Body of pancreas (tissue), 4 donors: ENCODE measurements around the gene GTF2A2. TPM values are rescaled to one million over a fixed set of nuclear protein-coding genes. Genes with fewer than 3 reads are reported as not detected.

ENCODE experiments used
- ATAC-seq: fragments of 150-250 bp; one replicate; pipeline ENCODE4 v1.9.1; 2016
- DNase-seq, 4 donors: peaks; one replicate each; pipeline ENCODE4 v3.0.0-alpha.2; 2019
- H3K27ac ChIP-seq, 4 donors: fragments of 200-600 bp; sonication (generic); 1 replicate in 3 of 4; 2 replicates in 1 of 4; pipeline versions ENCODE4 v1.5.1 to v1.6.1; 2016 to 2019; ENCODE audit warnings: mild to moderate bottlenecking in 1 of 4, mixed read lengths in 1 of 4, moderate library complexity in 1 of 4
- H3K27me3 ChIP-seq, 2 donors: fragments of 200-600 bp; sonication (generic); one replicate each; pipeline ENCODE4 v1.6.0; 2016; ENCODE audit warnings: mild to moderate bottlenecking in 1 of 2
- H3K36me3 ChIP-seq, 2 donors: fragments of 200-600 bp; sonication (generic); replicated peaks in 1 of 2; 2 replicates each; pipeline ENCODE4 v1.5.1; 2016; ENCODE audit warnings: low read depth in 2 of 2; ENCODE audit not compliant: insufficient read depth in 1 of 2
- H3K4me1 ChIP-seq: fragments of 200-600 bp; sonication (generic); one replicate; pipeline ENCODE4 v1.6.0; 2016
- H3K4me3 ChIP-seq, 2 donors: fragments of 200-600 bp; sonication (generic); 1 replicate in 1 of 2; 2 replicates in 1 of 2; pipeline ENCODE4 v1.5.1; 2016 to 2019
- H3K9me3 ChIP-seq, 3 donors: fragments of 200-600 bp; sonication (generic); 1 replicate in 2 of 3; 2 replicates in 1 of 3; pipeline ENCODE4 v1.5.1; 2016
- CTCF ChIP-seq, 7 experiments: fragments of 450-650 bp in 4 of 7; fragments of 200-600 bp in 3 of 7; sonication (generic) in 3 of 7; IDR thresholded peaks; one replicate each; pipeline ENCODE4 v1.5.1; 2016 to 2019; ENCODE audit warnings: antibody characterized with exemption in 7 of 7
- POLR2A ChIP-seq, 3 donors: fragments of 450-650 bp; IDR thresholded peaks; one replicate each; pipeline ENCODE4 v1.6.1; 2016; ENCODE audit warnings: antibody characterized with exemption in 3 of 3, mild to moderate bottlenecking in 2 of 3
- WGBS, 2 donors: methylation state at CpG; one replicate each; pipeline ENCODE4 v1.1.5; 2017; 5-methylcytosine and 5-hydroxymethylcytosine counted together
- intact Hi-C: fragments of 100-400 bp; cut with DNase I; formaldehyde crosslinking; loops from one replicate; pipeline ENCODE4 v1.15.1; 2023
- total RNA-seq, 2 donors: library from RNA; depleted of rRNA; stranded (reverse); fragments of >200 nt; gene quantifications; one replicate each; pipeline ENCODE4 v1.1.0, GENCODE V29; 2016

The GTF2A2 gene
- total RNA-seq, 2 donors from 2014 or later, result 9.1 to 10.2 TPM

- peaks cover 10% of the 10 kb centered on the region for H3K4me1 ChIP-seq
- WGBS, 2 donors, result 78 to 80% methylated on average over 5 of the region's 5 CpGs
- DNase-seq (no peak), ATAC-seq (no peak)
- no peaks in the 10 kb centered on the region for H3K9me3 ChIP-seq
- TF ChIP-seq POLR2A (IDR thresholded peaks at IDR 0.05), result no peak
- no peak for TF ChIP-seq CTCF (IDR thresholded peaks at IDR 0.05)
- H3K36me3 ChIP-seq, result no peaks in the 10 kb centered on the region
- no peak overlapping the region for H3K27ac ChIP-seq
- H3K27me3 ChIP-seq, result no peaks in the 10 kb centered on the region
- intact Hi-C loops, result no loop called here
- H3K4me3 ChIP-seq, result no peak overlapping the region
Observed at GRCh38 chr15:59615661-59616060, 41.7 kb downstream of the GTF2A2 start.

- WGBS, 2 donors, result 83 to 87% methylated on average over 7 of the region's 7 CpGs
- DNase-seq, result no peak
- Histone ChIP-seq H3K36me3 (no peaks in the 10 kb centered on the region), H3K4me3 (no peak overlapping the region), H3K27me3 (no peaks in the 10 kb centered on the region), H3K9me3 (no peaks in the 10 kb centered on the region), H3K27ac (no peak overlapping the region), H3K4me1 (peaks cover 10% of the 10 kb centered on the region)
- no peak for TF ChIP-seq CTCF (IDR thresholded peaks at IDR 0.05)
- no peak for TF ChIP-seq POLR2A (IDR thresholded peaks at IDR 0.05)
- intact Hi-C loops, result no loop called here
- ATAC-seq, result no peak
Observed at GRCh38 chr15:59614153-59614552, 43.2 kb downstream of the GTF2A2 start.

GRCh38 chr15:59611276-59612260, 45.7 kb downstream of the GTF2A2 start, which contains the start of gene GCNT3:
TSS of gene GCNT3 (plus strand) at chr15:59611783. CDS start at chr15:59618239, 6,456 bp downstream.
- no peaks in the 10 kb centered on the region for H3K36me3 ChIP-seq
- ATAC-seq (peak; percentile 74), DNase-seq (peak in 3 of 4 donors; percentile 20 to 37 (median 23))
- TF ChIP-seq CTCF (IDR thresholded peaks at IDR 0.05) (no peak), POLR2A (IDR thresholded peaks at IDR 0.05) (no peak)
- no peaks in the 10 kb centered on the region for H3K9me3 ChIP-seq
- peak within 1 kb of the TSS in 2 of 4 donors; percentile 52 to 63 for H3K27ac ChIP-seq
- intact Hi-C loops, result no loop called here
- peaks cover 10% of the 10 kb centered on the region for H3K4me1 ChIP-seq
- 49 to 56% methylated on average over 8 of the region's 8 CpGs for WGBS, 2 donors
- H3K4me3 ChIP-seq, result no peak within 1 kb of the TSS
- H3K27me3 ChIP-seq, result no peaks in the 10 kb centered on the region

- H3K9me3 ChIP-seq, result no peaks in the 10 kb centered on the region
- intact Hi-C loops, result no loop called here
- no peak for TF ChIP-seq CTCF (IDR thresholded peaks at IDR 0.05)
- no peak for DNase-seq
- no peak overlapping the region for H3K27ac ChIP-seq
- ATAC-seq, result no peak
- WGBS, 2 donors, result 76 to 89% methylated on average over 6 of the region's 7 CpGs
- H3K36me3 ChIP-seq, result no peaks in the 10 kb centered on the region
- H3K4me1 ChIP-seq, result peaks cover 10% of the 10 kb centered on the region
- H3K4me3 ChIP-seq, result no peak overlapping the region
- H3K27me3 ChIP-seq, result no peaks in the 10 kb centered on the region
Observed at GRCh38 chr15:59609730-59610712, 47.3 kb downstream of the GTF2A2 start.
